ENCODE data around the gene FYN. TPM values are rescaled to one million over a fixed set of nuclear protein-coding genes. Genes with fewer than 3 reads are reported as not detected.

Gene FYN
- total RNA-seq, 2 donors from 2014 or later = 78.9 to 98.7 TPM

DNA sequence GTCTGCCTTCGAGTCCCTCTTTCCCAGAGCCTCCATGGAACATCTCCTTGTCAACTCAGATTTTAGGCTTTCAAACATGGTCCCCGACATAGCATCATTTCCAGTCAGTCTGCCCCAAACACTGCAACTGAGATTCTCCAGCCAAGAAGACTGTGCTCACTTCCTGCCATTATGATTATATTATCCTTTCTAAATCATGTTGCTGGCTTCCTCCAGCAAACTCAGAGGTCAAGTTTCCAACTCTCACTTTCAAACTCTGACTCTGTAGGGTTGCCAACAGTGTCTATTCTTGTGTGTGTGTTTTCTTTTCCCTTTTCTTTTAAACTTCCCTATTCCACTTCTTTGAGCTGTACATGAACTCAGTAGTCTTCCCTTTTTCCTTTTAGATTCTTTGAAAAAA, 206.4 kb downstream of the FYN start:
- Histone ChIP-seq H3K9me3 (no peaks in the 10 kb centered on the region), H3K27ac (peak overlapping the region; percentile 43 to 86), H3K4me3 (no peak overlapping the region), H3K36me3 (peaks cover under 1% of the 10 kb centered on the region), H3K27me3 (no peaks in the 10 kb centered on the region), H3K4me1 (peaks cover 0 to 56% of the 10 kb centered on the region in 2 donors)
- TF ChIP-seq, protein P1, sequence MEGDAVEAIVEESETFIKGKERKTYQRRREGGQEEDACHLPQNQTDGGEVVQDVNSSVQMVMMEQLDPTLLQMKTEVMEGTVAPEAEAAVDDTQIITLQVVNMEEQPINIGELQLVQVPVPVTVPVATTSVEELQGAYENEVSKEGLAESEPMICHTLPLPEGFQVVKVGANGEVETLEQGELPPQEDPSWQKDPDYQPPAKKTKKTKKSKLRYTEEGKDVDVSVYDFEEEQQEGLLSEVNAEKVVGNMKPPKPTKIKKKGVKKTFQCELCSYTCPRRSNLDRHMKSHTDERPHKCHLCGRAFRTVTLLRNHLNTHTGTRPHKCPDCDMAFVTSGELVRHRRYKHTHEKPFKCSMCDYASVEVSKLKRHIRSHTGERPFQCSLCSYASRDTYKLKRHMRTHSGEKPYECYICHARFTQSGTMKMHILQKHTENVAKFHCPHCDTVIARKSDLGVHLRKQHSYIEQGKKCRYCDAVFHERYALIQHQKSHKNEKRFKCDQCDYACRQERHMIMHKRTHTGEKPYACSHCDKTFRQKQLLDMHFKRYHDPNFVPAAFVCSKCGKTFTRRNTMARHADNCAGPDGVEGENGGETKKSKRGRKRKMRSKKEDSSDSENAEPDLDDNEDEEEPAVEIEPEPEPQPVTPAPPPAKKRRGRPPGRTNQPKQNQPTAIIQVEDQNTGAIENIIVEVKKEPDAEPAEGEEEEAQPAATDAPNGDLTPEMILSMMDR (IDR thresholded peaks at IDR 0.05) = no peak
- DNase-seq (ENCODE audit: low spot score) = no peak

DNA sequence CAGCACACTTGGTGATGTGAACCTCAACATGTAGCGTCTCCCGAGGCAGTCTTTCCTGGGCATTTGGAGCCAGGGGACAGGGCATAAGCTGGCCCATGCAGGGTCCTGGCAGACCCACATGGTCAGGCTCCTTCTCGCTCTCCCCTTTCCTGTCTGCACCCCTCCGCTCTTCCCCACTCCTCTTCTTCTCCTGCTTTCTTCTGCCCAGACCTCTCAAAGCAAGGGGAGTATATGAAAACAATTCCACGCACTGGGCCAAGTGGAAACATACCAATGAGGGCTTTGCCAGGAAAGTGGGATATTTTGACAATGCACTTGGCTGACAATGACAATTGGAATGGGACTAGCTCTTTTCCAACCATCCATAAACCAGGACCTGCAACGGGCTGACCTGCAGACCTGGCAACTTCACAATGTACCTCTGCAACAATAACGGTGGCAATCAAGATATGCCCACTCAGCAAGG, 208.7 kb downstream of the FYN start:
- Histone ChIP-seq H3K27me3 (no peaks in the 10 kb centered on the region), H3K27ac (peak overlapping the region; percentile 74 to 86), H3K36me3 (no peaks in the 10 kb centered on the region), H3K9me3 (no peaks in the 10 kb centered on the region), H3K4me3 (no peak overlapping the region), H3K4me1 (peaks cover 0 to 62% of the 10 kb centered on the region in 2 donors)
- TF ChIP-seq, protein P1 (IDR thresholded peaks at IDR 0.05) = no peak
- DNase-seq (ENCODE audit: low spot score) = no peak

DNA sequence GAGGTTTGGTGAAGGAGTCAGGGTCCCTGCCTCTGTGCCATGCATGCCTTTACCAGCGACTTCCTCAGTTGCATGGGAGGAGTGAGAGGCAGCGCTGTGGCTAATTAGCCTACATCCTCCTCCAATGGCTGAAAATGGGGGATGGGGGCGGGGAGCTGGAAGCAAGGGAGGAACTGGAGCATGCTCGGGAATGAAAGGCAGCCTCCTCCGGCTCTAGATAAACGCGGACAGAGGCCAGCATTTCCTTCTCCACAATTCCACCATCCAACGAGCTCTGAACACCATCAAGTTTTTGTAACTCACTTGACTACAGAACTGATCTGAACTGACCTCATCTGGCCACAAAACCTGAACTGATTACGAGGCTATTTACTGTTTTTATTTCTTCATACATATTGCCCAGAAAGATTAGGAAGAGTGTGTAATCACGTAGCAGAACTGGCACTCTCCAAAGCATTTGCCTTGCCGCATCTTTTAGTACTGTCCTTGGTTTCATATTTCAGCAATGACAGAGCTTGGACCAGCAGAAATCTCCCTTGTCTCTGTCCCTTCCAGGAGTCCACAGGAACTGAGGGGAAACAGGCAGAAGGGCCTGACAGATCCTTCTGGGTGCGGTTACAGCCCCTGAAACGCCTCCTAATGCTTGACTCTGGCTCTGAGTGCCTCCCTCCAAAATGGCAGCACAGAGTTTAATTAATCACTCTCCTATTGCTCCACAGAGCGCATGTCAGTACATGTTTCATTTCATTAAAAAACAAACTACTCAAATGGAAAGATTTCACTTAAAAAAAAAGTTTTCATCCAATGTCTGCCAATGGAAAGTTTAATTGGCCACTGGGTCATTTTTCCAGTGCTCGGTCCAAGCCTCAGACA, 209.3 kb downstream of the FYN start:
- TF ChIP-seq, protein P1 (IDR thresholded peaks at IDR 0.05) = no peak
- H3K4me3 ChIP-seq = no peak overlapping the region
- peaks cover 0 to 60% of the 10 kb centered on the region in 2 donors for H3K4me1 ChIP-seq
- no peaks in the 10 kb centered on the region for H3K36me3 ChIP-seq
- no peaks in the 10 kb centered on the region for H3K27me3 ChIP-seq
- no peaks in the 10 kb centered on the region for H3K9me3 ChIP-seq
- DNase-seq (ENCODE audit: low spot score) = no peak
- H3K27ac ChIP-seq = peak overlapping the region; percentile 74 to 86

DNA sequence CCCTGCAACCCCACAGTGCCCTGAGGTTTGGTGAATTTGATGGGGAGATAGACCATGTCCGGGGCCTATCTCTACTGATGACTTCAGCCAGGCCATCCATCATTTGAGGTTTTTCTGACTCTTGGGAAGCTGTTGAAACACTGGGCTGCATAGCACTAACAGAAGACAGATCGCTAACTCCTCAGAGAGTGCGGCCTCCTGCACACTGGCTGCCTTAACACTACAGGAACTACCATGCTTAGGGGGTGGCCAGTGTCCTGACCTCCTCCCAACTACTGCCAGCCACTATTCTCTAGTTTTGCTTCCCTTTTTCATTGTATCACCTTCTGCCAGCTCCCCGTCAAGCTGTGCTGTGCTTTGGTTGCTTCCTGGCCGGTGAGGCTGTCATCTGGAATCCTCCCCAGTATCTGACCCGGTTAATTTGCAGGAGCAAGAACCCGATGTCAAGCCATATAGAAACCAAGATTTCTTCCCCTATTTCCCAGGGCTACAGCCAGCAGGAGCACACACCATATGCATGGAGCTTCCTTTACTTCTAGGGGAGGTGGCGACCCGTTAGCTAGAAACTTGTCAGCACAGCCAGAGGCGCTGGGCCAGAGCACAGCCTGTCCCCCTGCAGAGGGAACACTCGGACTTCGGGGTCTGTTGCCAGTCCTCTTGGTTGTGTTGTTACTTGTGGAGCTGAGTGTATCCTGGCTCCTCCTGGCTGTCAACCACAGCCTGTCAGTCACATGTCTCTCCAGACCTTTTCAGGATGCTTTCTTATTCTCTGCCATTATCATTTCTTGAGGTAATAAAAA, 210.3 kb downstream of the FYN start:
- Histone ChIP-seq H3K9me3 (no peaks in the 10 kb centered on the region), H3K4me1 (peaks cover 0 to 51% of the 10 kb centered on the region in 2 donors), H3K4me3 (no peak overlapping the region), H3K27ac (peak overlapping the region; percentile 74 to 86), H3K36me3 (no peaks in the 10 kb centered on the region), H3K27me3 (no peaks in the 10 kb centered on the region)
- TF ChIP-seq, protein P1 (IDR thresholded peaks at IDR 0.05) = peak in 1 of 2 donors; percentile 28
- peak; percentile 76 for DNase-seq (ENCODE audit: low spot score)

DNA sequence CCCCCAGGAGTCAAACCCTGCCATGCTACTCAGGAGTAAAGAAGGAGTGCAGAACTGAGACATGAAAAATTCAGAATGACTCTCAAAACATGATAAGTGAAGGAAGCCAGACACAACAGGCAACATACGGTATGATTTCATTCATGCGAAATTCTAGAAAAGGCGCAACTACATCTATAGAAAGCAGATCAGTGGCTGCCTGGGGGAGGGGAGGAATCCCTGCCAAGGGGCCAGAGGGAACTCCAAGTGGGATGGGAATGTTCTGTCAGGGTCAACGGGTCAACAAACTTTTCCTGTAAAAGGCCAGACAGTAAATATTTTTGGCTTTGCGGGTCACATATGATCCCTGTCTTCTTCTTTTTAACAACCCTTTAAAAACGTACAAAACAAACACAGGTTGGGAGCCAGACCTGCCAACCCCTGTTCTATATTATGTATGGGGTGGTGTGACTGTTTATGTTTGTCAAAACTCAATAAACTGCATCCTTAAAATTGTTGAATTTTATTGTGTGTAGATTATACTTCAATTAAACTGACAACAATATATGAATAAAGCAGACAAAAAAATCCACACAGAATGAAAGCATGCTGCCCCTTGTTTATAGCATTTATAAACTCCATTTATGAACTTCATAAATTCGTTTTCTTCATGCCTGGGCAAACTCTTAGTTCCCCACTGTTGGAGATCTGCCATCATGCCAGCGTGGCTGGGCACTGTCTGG, 211.0 kb downstream of the FYN start:
- TF ChIP-seq, protein P1 (IDR thresholded peaks at IDR 0.05) = no peak
- Histone ChIP-seq H3K27ac (peak overlapping the region; percentile 74 to 86), H3K9me3 (no peaks in the 10 kb centered on the region), H3K4me3 (no peak overlapping the region), H3K4me1 (peaks cover 0 to 51% of the 10 kb centered on the region in 2 donors), H3K27me3 (no peaks in the 10 kb centered on the region), H3K36me3 (no peaks in the 10 kb centered on the region)
- DNase-seq (ENCODE audit: low spot score) = no peak
